Activated CD8-positive, alpha-beta memory T cell treated with anti-CD3 and anti-CD28 coated beads for 1 hour (primary cell): ENCODE results near the gene IRGQ.
A peak's percentile ranks its signal among the peaks of the same experiment; 100 is the strongest.
"Not testable (repeated sequence)": the region's sequence is repeated elsewhere in the genome, so short reads cannot be mapped to it uniquely, and the experiment has no call there.

ENCODE experiments used
- DNase-seq, 2 donors: peaks; one replicate each; pipeline ENCODE4 v3.0.0-alpha.2; 2020; ENCODE audit warnings: low read depth in 1 of 2; ENCODE audit errors: extremely low read depth in 1 of 2

Gene IRGQ

GRCh38 chr19:43575156-43575950, 20.6 kb downstream of the IRGQ start, which contains the start of the genes PINLYP and XRCC1:
Gene PINLYP (plus strand): TSS chr19:43575801. CDS start chr19:43577192, 1,391 bp downstream.
Gene XRCC1 (minus strand): TSS chr19:43575527. CDS start chr19:43575458, 69 bp downstream.
- peak; percentile 89 to 94 for DNase-seq

GRCh38 chr19:43574424-43575155, 21.3 kb downstream of the IRGQ start:
- DNase-seq = no peak

GRCh38 chr19:43572171-43572588, 23.8 kb downstream of the IRGQ start:
- no peak for DNase-seq

GRCh38 chr19:43570174-43570791, 25.7 kb downstream of the IRGQ start:
- no peak for DNase-seq

GRCh38 chr19:43569657-43570056, 26.3 kb downstream of the IRGQ start:
- no peak for DNase-seq

- DNase-seq = no peak
Observed at GRCh38 chr19:43564800-43565199, 31.1 kb downstream of the IRGQ start.

DNA sequence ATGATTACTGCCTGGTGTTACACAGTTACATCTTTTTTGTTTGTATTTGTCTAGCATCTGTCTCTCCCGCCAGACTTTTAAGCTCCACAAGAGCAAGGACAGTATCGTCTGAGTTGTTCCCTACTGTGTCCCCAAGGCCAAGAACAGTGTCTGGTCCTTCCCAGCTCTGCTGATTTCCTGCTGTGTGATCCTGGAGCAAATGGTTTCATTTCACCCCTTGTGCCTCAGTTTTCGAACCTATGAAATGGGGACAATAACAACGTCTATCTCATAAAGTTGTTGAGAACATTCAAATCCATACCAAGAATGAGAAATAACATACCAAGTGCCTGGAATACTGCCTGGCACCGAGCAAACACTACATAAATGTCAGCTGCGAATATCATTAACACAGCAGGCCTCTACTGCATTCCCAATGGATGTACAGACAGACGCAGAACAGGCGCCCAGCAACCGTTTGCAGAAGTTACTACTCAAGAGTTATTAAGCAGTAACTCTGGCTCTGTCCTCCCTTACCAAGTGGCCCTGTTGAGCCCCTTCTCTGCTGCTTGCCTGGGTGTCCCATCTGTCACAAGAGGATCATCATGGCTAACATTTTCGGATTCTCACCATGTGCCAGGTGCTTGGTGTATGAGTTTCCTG, 32.0 kb downstream of the IRGQ start:
- DNase-seq = no peak

DNA sequence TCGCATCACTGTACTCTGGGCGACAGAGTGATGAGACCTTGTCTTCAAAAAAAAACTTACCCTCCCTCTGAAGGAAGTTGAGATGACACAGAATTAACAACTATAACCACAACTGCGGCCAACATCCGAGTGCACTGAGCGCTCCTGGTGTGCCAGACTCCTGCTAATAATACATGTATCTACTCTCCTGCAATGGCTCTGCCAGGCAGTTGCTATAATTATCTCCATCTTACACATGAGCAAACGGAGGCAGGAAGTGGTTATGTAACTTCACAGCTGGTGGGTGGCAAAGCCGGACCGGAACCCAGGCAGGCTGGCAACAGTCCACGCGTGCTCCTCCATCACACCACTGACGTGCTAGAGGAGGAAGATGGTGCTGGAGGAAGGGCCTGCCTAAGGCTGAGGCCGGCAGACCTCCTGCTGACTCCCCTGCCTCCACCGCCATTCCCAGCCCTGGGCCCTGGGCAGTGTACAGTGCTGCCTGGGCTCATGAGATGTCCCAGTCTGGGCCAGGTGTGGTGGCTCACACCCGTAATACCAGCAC, 33.2 kb downstream of the IRGQ start:
- DNase-seq = peak; percentile 54

GRCh38 chr19:43562226-43562697, 33.7 kb downstream of the IRGQ start:
- DNase-seq = no peak

- DNase-seq = no peak
Observed at GRCh38 chr19:43561139-43561970, 34.6 kb downstream of the IRGQ start.

DNA sequence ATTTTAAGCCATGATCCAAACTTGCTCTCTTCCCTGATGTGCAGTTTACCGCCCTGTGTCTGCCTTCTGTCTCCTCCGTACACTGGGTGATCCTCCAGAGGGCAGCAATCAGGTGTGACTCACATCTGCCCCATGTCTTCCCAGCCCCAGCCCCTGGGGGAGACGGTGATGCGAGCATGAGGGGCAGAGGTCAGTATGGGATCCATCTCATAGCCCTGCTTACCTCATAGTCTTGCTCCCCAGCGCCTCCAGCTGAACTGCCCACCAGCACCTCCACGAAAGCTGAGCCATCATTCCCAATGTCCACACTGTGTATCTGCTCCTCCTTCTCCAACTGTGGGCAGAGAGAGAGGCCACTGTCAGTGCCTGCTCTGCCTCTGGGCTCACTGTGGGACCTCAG, 35.2 kb downstream of the IRGQ start:
- DNase-seq = no peak

GRCh38 chr19:43555185-43555770, 40.7 kb downstream of the IRGQ start:
- DNase-seq = peak; percentile 67 to 68

DNA sequence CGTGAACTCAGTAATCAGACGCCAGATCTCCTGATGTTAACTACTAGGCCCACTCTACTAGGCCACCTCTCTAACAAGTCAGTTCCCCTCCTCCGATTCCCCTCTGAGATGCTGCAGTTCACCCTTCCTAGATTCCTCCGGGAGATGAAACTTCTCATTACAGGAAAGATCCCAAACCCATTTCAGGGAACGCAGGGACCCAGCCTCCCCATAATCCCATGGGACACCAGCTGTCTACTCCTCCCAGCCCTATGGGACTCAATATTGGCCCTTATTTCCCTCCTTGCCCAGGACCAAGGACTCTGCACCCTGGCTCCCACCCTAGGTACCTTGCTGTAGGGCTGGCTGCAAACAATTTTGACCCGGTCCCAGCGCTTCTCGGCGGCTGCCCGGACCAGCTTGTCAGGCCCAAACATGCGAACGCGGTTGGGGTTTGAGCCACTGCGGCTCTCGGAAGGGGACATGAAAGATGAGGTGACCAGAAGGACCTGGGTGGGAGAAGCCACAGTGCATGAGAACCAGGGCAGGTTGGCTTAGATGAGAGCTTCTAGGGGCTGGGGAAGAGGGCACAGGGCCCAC, 41.5 kb downstream of the IRGQ start:
- DNase-seq = no peak

DNA sequence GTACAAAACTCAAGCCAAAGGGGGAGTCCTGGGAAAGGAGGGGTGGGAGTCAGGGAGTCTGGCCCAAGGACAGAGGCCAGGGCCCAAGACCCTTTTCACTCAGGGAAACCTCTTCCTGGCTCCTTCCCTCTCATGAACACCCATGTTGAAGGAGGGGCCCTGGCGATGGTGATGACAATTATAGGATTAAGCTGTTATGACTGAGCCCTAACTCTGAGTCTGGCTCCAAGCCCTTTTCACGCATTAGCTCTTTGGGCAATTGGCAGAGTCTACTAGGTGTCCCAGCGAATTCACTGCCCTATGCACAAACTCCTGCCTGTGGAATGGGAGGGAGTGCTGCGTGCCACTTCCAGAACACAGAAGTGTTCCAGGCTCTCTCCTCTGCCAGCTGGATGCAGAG, 42.3 kb downstream of the IRGQ start:
- no peak for DNase-seq

DNA sequence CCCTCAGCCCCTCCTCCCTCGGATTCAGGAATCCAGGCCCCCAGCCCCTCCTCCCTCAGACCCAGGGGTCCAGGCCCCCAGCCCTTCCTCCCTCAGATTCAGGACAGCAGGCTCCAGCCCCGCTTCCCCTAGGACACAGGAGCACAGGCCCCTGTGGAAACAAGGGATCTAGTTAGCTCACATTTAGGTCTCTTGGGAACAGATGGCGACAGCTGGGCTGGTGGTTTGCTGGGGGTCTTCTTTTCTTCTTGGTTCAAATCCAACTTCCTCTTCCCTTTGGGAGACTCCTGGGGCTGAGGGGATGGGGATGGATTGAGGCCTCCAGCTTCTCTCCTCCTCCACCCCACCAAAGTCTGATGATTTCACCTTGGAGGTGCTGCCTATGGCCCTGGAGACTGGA, 43.3 kb downstream of the IRGQ start:
- no peak for DNase-seq

DNA sequence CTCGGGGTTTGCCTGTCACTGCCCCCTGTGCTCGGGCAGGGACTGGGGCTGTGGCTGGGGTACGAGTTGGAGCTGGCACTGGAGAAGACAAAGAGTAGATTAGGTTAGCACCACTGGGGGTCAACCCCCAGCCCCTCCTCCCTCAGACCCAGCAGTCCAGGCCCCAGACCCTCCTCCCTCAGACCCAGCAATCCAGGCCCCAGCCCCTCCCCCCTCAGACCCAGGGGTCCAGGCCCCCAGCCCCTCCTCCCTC, 43.8 kb downstream of the IRGQ start:
- no peak for DNase-seq

GRCh38 chr19:43551399-43552197, 44.3 kb downstream of the IRGQ start:
- DNase-seq = no peak

DNA sequence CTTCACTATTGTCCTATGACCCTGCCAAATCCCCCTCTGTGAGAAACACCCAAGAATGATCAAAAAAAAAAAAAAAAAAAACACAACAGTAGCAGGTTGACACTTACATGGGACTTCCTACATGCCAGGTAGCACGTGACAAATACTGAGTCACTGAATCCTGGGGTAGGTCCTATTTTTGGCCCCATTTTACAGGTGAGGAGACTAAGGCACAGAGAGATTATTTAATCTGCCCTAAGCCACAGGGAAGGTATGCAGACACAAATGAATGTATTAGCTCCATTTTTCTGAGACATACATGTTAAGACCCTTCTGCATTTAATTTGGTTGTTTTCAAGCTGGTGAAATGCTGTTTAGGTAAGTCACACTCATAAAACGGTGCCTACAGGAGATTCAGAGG, 47.2 kb downstream of the IRGQ start:
- no peak for DNase-seq

DNA sequence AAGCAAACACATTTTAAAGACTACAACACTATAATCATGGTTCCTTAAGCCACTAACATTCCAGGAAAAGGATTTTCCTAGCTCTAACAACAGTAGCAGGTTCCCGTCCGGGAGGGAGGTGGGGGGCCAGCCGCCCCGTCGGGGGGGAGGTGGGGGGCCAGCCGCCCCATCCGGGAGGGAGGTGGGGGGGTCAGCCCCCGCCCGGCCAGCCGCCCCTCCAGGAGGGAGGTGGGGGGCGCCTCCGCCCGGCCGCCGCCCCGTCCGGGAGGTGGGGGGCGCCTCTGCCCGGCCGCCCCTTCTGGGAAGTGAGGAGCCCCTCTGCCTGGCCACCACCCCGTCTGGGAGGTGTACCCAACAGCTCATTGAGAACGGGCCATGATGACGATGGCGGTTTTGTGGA, 48.0 kb downstream of the IRGQ start:
- DNase-seq = not testable (repeated sequence)
